ENCODE results near the gene APOBEC3A. TPM values are rescaled to one million over a fixed set of nuclear protein-coding genes. Genes with fewer than 3 reads are reported as not detected.
A peak's percentile ranks its signal among the peaks of the same experiment; 100 is the strongest.

APOBEC3A gene
- total RNA-seq, 3 donors from 2014 or later, result 0.92 to 23.6 (median 2.5) TPM

GRCh38 chr22:38953091-38953490 is 4.3 kb upstream of the APOBEC3A start:
- peaks cover 28% of the 10 kb centered on the region for H3K4me1 ChIP-seq (ENCODE audit: low read depth)

GRCh38 chr22:38953577-38954413 is 3.6 kb upstream of the APOBEC3A start:
- ATAC-seq, result peak; percentile 71
- Histone ChIP-seq H3K9me3 (no peaks in the 10 kb centered on the region), H3K4me1 (ENCODE audit: low read depth) (peaks cover 28% of the 10 kb centered on the region), H3K4me3 (no peak overlapping the region), H3K36me3 (ENCODE audit: low read depth) (no peaks in the 10 kb centered on the region)
- TF ChIP-seq CTCF (IDR thresholded peaks at IDR 0.05), result no peak
- intact Hi-C loops (cut with DNase I, micrococcal nuclease), result no loop called here
- DNase-seq, result peak; percentile 38 to 63 (median 48)

More at GRCh38 chr22:38953091-38953490, 4.3 kb upstream of the APOBEC3A start:
- H3K36me3 ChIP-seq (ENCODE audit: low read depth), result no peaks in the 10 kb centered on the region
- DNase-seq (peak in 2 of 3 donors; percentile 35 to 43), ATAC-seq (no peak)
- intact Hi-C loops (cut with DNase I, micrococcal nuclease), result no loop called here
- H3K4me3 ChIP-seq, result no peak overlapping the region
- H3K9me3 ChIP-seq, result no peaks in the 10 kb centered on the region
- TF ChIP-seq CTCF (IDR thresholded peaks at IDR 0.05), result no peak

GRCh38 chr22:38954414-38955043 is 2.9 kb upstream of the APOBEC3A start:
- H3K9me3 ChIP-seq, result no peaks in the 10 kb centered on the region
- peaks cover 22% of the 10 kb centered on the region for H3K4me1 ChIP-seq (ENCODE audit: low read depth)
- peak in 2 of 3 donors; percentile 40 to 43 for DNase-seq
- ATAC-seq, result no peak
- TF ChIP-seq CTCF (IDR thresholded peaks at IDR 0.05), result no peak
- no peak overlapping the region for H3K4me3 ChIP-seq
- H3K36me3 ChIP-seq (ENCODE audit: low read depth), result no peaks in the 10 kb centered on the region
- intact Hi-C loops (cut with DNase I, micrococcal nuclease), result no loop called here

- ATAC-seq (no peak), DNase-seq (peak in 2 of 3 donors; percentile 25 to 32)
- Histone ChIP-seq H3K4me1 (ENCODE audit: low read depth) (peaks cover 18% of the 10 kb centered on the region), H3K9me3 (no peaks in the 10 kb centered on the region), H3K4me3 (no peak overlapping the region), H3K36me3 (ENCODE audit: low read depth) (no peaks in the 10 kb centered on the region)
- TF ChIP-seq CTCF (IDR thresholded peaks at IDR 0.05), result no peak
- intact Hi-C loops (cut with DNase I, micrococcal nuclease), result no loop called here
Measured at GRCh38 chr22:38955250-38955905, 2.0 kb upstream of the APOBEC3A start.

GRCh38 chr22:38955926-38956325 is 1.5 kb upstream of the APOBEC3A start:
- intact Hi-C loops (cut with DNase I, micrococcal nuclease), result no loop called here
- DNase-seq (peak in 1 of 3 donors; percentile 25), ATAC-seq (no peak)
- no peaks in the 10 kb centered on the region for H3K36me3 ChIP-seq (ENCODE audit: low read depth)
- no peak for TF ChIP-seq CTCF (IDR thresholded peaks at IDR 0.05)
- H3K4me1 ChIP-seq (ENCODE audit: low read depth), result peaks cover 15% of the 10 kb centered on the region
- H3K4me3 ChIP-seq, result no peak overlapping the region
- no peaks in the 10 kb centered on the region for H3K9me3 ChIP-seq

Measured in mucosa of descending colon (tissue), 3 donors.